Skeletal muscle satellite cell (primary cell): ENCODE data around the gene HSP90B1.

Experiments
- H3K27me3 ChIP-seq: 2 replicates; pipeline ENCODE4 v1.7.0; 2013; ENCODE audit warnings: low read length; ENCODE audit not compliant: control insufficient read depth, insufficient read depth
- H3K36me3 ChIP-seq: 2 replicates; pipeline ENCODE4 v1.7.0; 2013; ENCODE audit warnings: mild to moderate bottlenecking, control low read depth, low read length; ENCODE audit not compliant: insufficient read depth
- H3K4me1 ChIP-seq: 2 replicates; pipeline ENCODE4 v1.7.0; 2013; ENCODE audit warnings: low read length; ENCODE audit not compliant: control insufficient read depth, insufficient read depth
- H3K4me2 ChIP-seq: 2 replicates; pipeline ENCODE4 v1.7.0; 2013; ENCODE audit warnings: mild to moderate bottlenecking, low read length
- H3K4me3 ChIP-seq: 2 replicates; pipeline ENCODE4 v1.7.0; 2013; ENCODE audit warnings: low read length
- H3K9ac ChIP-seq: 2 replicates; pipeline ENCODE4 v1.7.0; 2013; ENCODE audit warnings: mild to moderate bottlenecking, low read depth, low read length, moderate library complexity
- H3K9me3 ChIP-seq: replicated peaks from 2 replicates; pipeline ENCODE4 v1.7.0; 2013; ENCODE audit warnings: mild to moderate bottlenecking, control low read depth, low read length

Gene HSP90B1

DNA sequence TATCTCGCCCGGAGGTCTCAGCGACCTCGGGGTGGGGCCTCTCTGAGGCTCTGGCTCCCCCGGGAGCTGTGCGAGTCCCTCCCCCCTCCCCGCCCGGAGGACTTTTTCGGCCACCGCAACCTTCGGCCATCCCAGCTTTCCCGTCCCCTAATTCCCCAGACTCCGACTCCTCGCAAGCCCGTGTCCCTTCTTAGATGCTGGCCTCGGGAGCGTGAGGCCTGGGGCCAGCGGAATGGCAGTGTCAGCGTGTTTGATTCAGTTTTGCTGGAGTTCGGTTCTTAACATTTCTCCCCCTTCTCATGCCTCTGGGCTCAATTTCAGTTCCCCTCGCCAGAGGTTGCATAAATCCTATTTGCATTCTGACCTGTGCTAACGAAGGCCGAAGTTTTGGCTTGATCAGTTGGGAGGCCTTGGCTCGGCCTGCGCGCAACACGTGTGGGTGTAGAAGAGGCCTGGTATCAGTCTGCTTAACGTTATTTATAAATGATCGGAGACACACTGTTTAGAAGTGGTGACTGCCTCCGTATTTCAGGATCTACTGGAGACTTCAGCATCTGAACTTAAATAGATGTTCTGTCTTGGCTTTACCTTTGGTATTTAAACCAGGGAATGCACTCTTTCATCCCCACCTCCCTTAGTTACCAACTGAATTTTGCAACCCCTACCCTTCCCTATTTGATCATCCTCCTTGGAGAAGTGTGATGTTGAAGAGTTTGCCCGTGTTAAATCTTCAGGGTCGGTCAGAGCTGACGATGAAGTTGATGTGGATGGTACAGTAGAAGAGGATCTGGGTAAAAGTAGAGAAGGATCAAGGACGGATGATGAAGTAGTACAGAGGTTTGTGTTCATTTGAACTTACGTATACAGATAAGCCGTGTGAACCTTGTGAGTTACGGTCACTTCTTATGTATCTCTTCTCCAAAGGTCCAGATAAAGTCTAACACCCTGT lies 851 bp downstream of the HSP90B1 start:
- H3K27me3 ChIP-seq: no peaks in the 10 kb centered on the region
- H3K4me1 ChIP-seq: peaks cover 24% of the 10 kb centered on the region

DNA sequence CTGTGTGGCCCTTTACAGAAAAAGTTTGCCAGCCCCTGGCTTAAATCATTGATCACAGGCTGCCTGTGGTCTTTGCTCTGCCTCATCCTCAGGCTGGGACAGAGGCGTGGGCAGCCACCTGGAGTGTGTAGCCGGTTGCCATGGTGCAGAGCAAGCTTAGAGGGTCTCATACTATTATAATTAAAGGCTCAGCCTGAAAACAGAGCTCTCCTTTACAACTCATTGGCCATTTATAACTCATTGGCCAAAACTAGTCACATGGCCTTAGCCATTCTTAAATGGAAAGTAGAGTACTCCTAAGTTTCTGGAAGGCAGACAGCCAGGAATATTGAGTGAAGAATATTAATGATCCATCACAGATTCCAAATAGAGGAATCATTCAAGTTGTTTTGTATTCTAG lies 3.0 kb downstream of the HSP90B1 start:
- peak overlapping the region; percentile 4 for H3K9ac ChIP-seq
- H3K4me2 ChIP-seq: peak overlapping the region; percentile 81
- H3K9me3 ChIP-seq: no peaks in the 10 kb centered on the region
- peak overlapping the region; percentile 94 for H3K4me3 ChIP-seq
- peaks cover 24% of the 10 kb centered on the region for H3K4me1 ChIP-seq
- H3K36me3 ChIP-seq: peaks cover 61% of the 10 kb centered on the region
- no peaks in the 10 kb centered on the region for H3K27me3 ChIP-seq

More for the DNA sequence above, 851 bp downstream of the HSP90B1 start:
- Histone ChIP-seq H3K9ac (peak overlapping the region; percentile 95), H3K4me2 (peak overlapping the region; percentile 81), H3K4me3 (peak overlapping the region; percentile 94), H3K36me3 (peaks cover 40% of the 10 kb centered on the region), H3K9me3 (no peaks in the 10 kb centered on the region)

DNA sequence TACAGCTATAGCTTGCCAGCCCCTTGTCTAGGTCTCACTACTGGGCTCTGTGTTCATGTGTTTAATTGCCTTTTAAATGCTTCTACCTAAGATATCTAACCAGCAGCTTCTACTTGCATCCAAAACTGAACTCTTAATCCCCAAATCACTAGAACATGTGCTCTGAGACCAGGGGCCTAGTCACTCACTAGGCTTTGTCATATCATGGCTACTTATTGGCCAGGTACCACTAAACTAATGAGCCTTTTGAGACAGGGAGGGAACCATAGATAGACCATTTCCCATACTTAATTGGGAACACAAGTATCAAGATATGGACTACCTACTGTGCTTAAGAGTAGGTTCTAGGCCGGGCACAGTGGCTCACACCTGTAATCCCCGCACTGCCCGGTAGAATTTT lies 6.5 kb downstream of the HSP90B1 start:
- Histone ChIP-seq H3K4me3 (no peak overlapping the region), H3K9ac (no peak overlapping the region), H3K9me3 (no peaks in the 10 kb centered on the region), H3K4me2 (no peak overlapping the region), H3K36me3 (peaks cover 93% of the 10 kb centered on the region), H3K27me3 (no peaks in the 10 kb centered on the region), H3K4me1 (peaks cover 17% of the 10 kb centered on the region)

- H3K4me2 ChIP-seq: no peak overlapping the region
- no peaks in the 10 kb centered on the region for H3K9me3 ChIP-seq
- H3K9ac ChIP-seq: no peak overlapping the region
- no peaks in the 10 kb centered on the region for H3K27me3 ChIP-seq
- H3K36me3 ChIP-seq: peaks cover 99% of the 10 kb centered on the region
- no peaks in the 10 kb centered on the region for H3K4me1 ChIP-seq
- H3K4me3 ChIP-seq: no peak overlapping the region
These were observed 14.8 kb downstream of the HSP90B1 start for GRCh38 chr12:103944964-103945363.

DNA sequence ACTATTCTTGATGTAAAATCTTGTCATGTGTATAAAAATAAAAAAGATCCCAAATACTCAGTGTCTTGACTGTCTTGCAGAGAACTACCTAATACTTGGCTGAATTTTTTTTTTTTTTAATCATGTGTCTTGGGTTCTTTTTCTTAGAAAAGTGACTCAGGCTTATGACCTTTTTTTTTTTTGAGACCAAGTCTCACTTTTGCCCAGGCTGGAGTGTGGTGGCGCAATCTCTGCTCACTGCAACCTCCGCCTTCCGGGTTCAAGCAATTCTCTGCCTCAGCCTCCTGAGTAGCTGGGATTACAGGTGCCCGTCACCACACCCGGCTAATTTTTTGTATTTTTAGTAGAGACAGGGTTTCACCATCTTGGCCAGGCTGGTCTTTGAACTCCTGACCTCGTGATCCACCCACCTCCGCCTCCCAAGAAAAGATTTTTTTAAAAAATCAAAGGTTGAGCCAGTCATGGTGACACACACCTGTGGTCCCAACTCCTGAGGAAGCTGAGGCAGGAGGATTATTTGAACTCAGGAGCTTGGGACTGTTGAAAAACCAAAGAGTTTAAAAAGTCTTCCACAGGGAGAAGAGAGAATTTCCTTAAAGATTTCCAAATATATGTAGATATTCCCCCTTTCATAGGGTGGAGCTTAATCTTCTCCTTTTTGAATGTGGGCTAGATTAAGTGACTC lies 17.8 kb downstream of the HSP90B1 start:
- Histone ChIP-seq H3K27me3 (no peaks in the 10 kb centered on the region), H3K9me3 (no peaks in the 10 kb centered on the region), H3K4me3 (no peak overlapping the region), H3K4me2 (no peak overlapping the region), H3K4me1 (no peaks in the 10 kb centered on the region), H3K9ac (no peak overlapping the region), H3K36me3 (peaks cover 99% of the 10 kb centered on the region)

DNA sequence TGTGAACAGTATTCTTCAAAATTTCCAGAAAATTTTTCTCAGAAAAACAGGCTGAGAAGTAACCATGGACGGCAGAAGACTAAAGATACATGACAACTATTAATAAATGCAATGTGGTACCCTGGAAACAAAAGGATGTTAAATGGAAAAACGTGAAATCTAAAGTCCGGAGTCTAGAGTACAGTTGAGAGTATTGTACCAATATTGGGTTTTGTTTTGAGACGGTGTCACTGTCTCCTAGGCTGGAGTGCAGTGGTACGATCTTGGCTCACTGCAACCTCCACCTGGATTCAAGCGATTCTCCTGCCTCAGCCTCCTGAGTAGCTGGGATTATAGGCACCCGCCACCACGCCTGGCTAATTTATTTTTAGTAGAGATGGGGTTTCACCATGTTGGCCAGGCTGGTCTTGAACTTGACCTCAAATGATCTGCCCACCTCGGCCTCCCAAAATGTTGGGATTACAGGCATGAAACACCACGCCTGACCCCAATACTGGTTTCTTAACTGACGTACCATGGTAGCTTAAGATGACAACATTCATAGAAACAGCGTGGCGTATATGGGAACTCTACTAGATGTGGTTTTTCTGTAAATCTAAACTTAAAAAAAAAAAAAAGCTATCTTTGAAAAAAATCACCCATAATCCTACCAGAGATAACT lies 18.7 kb downstream of the HSP90B1 start:
- H3K36me3 ChIP-seq: peaks cover 99% of the 10 kb centered on the region
- no peaks in the 10 kb centered on the region for H3K27me3 ChIP-seq

DNA sequence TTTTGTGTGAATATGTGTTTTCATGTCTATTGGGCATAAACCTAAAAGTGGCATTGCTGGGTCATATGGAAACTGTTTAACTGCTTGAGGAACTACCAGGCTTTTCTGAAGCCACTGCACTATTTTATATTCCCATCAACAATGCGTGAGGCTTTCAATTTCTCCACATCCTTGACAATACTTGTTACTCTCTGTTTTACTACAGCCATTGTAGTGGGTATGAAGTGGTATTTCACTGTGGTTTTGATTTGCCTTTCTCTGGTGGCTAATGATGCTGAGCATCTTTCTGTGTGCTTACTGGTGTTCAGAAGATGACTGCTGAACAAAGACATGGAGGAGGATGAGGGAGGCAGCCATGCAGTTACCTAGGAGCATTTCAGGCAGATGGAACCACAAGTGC lies 22.3 kb downstream of the HSP90B1 start:
- H3K36me3 ChIP-seq: peaks cover 73% of the 10 kb centered on the region
- no peak overlapping the region for H3K9ac ChIP-seq
- no peak overlapping the region for H3K4me3 ChIP-seq
- H3K27me3 ChIP-seq: no peaks in the 10 kb centered on the region
- peaks cover 9% of the 10 kb centered on the region for H3K4me1 ChIP-seq
- no peaks in the 10 kb centered on the region for H3K9me3 ChIP-seq
- H3K4me2 ChIP-seq: no peak overlapping the region

More for the DNA sequence above, 18.7 kb downstream of the HSP90B1 start:
- no peak overlapping the region for H3K9ac ChIP-seq
- H3K9me3 ChIP-seq: no peaks in the 10 kb centered on the region
- H3K4me3 ChIP-seq: no peak overlapping the region
- no peak overlapping the region for H3K4me2 ChIP-seq
- no peaks in the 10 kb centered on the region for H3K4me1 ChIP-seq

DNA sequence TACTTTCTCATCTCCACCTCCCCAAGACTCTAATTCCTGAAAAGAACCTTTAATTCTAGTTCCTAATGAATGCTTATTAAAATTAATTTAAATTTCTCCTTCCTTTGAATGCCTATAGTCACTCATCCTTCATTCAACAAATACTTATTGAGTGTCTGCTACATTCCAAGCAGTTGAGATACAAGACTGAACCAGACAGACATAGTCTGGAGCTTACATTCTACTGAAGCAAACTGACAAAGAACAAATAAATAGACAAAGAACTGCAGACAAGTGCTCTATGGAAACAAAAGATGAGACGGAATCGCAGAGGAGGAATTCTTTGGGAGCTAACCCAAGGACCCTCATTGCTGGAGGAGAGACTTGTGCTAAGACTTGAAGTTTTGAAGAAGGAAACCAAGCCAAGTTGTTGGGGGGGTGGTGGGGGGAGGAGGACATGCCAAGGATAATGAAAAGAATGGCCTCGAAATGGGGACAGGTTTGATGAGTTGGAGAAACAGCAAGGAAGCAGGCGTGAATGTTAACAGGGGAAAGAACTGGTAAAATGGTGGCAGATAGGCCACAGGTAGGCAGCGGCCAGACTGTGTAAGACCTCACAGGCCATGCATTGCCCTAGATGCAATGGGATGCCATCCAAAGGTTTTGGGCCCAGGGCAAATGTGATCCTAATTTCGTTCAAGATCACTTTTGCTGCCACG lies 25.8 kb downstream of the HSP90B1 start:
- peaks cover 40% of the 10 kb centered on the region for H3K36me3 ChIP-seq
- H3K4me2 ChIP-seq: peak overlapping the region; percentile 97
- no peaks in the 10 kb centered on the region for H3K27me3 ChIP-seq
- peaks cover 17% of the 10 kb centered on the region for H3K4me1 ChIP-seq
- H3K9me3 ChIP-seq: no peaks in the 10 kb centered on the region
- peak overlapping the region; percentile 90 for H3K9ac ChIP-seq
- H3K4me3 ChIP-seq: peak overlapping the region; percentile 99

GRCh38 chr12:103956509-103957027 lies 26.4 kb downstream of the HSP90B1 start:
- peaks cover 17% of the 10 kb centered on the region for H3K4me1 ChIP-seq
- H3K9ac ChIP-seq: peak overlapping the region; percentile 90
- H3K27me3 ChIP-seq: no peaks in the 10 kb centered on the region
- H3K36me3 ChIP-seq: peaks cover 34% of the 10 kb centered on the region
- H3K4me2 ChIP-seq: peak overlapping the region; percentile 97
- no peaks in the 10 kb centered on the region for H3K9me3 ChIP-seq
- H3K4me3 ChIP-seq: peak overlapping the region; percentile 99

- Histone ChIP-seq H3K4me2 (peak overlapping the region; percentile 97), H3K4me1 (peaks cover 17% of the 10 kb centered on the region), H3K9ac (peak overlapping the region; percentile 90), H3K9me3 (no peaks in the 10 kb centered on the region), H3K4me3 (peak overlapping the region; percentile 99), H3K36me3 (peaks cover 20% of the 10 kb centered on the region), H3K27me3 (no peaks in the 10 kb centered on the region)
These were observed 27.7 kb downstream of the HSP90B1 start for GRCh38 chr12:103957865-103958388.
